Lung (tissue), 12 donors: ENCODE data around the gene IL6R. TPM values are rescaled to one million over a fixed set of nuclear protein-coding genes. Genes with fewer than 3 reads are reported as not detected.

Source experiments
- ATAC-seq: fragments of 200-7000 bp; cut with Tn5 transposase; one replicate; pipeline ENCODE4 v1.9.1; 2020; ENCODE audit warnings: moderate number of reproducible peaks; ENCODE audit not compliant: insufficient read depth, low FRiP score
- DNase-seq, 3 donors: peaks; one replicate each; pipeline ENCODE4 v3.0.0-alpha.2; 2013 to 2017
- H3K27ac ChIP-seq, 2 donors: one replicate each; pipeline ENCODE4 v1.5.1; 2013; ENCODE audit warnings: mild to moderate bottlenecking in 2 of 2, moderate library complexity in 2 of 2, control low read depth in 1 of 2, inconsistent platforms in 1 of 2, low read depth in 1 of 2, low read length in 1 of 2
- H3K27me3 ChIP-seq, 3 donors: one replicate each; pipeline ENCODE4 v1.5.1; 2013; ENCODE audit warnings: low read length in 2 of 3; ENCODE audit not compliant: control insufficient read depth in 3 of 3, insufficient read depth in 3 of 3
- H3K36me3 ChIP-seq, 4 donors: one replicate each; pipeline ENCODE4 v1.5.1; 2013; ENCODE audit warnings: low read length in 4 of 4, mild to moderate bottlenecking in 1 of 4, moderate library complexity in 1 of 4; ENCODE audit not compliant: control insufficient read depth in 4 of 4, insufficient read depth in 4 of 4
- H3K4me1 ChIP-seq, 5 donors: one replicate each; pipeline ENCODE4 v1.5.1; 2013; ENCODE audit warnings: low read length in 5 of 5, mild to moderate bottlenecking in 2 of 5, moderate library complexity in 1 of 5; ENCODE audit not compliant: control insufficient read depth in 5 of 5, insufficient read depth in 5 of 5
- H3K4me3 ChIP-seq: one replicate; pipeline ENCODE4 v1.5.1; 2013; ENCODE audit warnings: mild to moderate bottlenecking, control low read depth, moderate library complexity
- H3K9ac ChIP-seq, 2 donors: one replicate each; pipeline ENCODE4 v1.5.1; 2013; ENCODE audit warnings: low read length in 2 of 2, control low read depth in 1 of 2; ENCODE audit not compliant: insufficient read depth in 1 of 2
- H3K9me3 ChIP-seq, 4 donors: one replicate each; pipeline ENCODE4 v1.5.1; 2013; ENCODE audit warnings: low read length in 3 of 4, mild to moderate bottlenecking in 1 of 4, moderate library complexity in 1 of 4; ENCODE audit not compliant: control insufficient read depth in 4 of 4, insufficient read depth in 3 of 4
- WGBS, 2 donors: extraction: QIAGEN DNeasy Blood & Tissue Kit; methylation state at CpG; one replicate each; pipeline ENCODE4 v1.1.7; 2013; 5-methylcytosine and 5-hydroxymethylcytosine counted together
- polyA plus RNA-seq, 2 donors: library from polyadenylated mRNA; stranded (reverse); fragments of 200-250 nt; gene quantifications; one replicate each; pipeline ENCODE4 v1.2.1, GENCODE V29; 2013
- total RNA-seq, 2 donors: library from RNA; depleted of rRNA in 1 of 2; stranded (reverse); fragments of >200 nt in 1 of 2; gene quantifications; one replicate each; pipeline ENCODE4 v1.2.1, GENCODE V29; 2014 to 2021
- TF ChIP-seq, protein P1 (sequence below): IDR thresholded peaks from 2 replicates; pipeline ENCODE4 v1.5.1; 2012; ENCODE audit warnings: mild to moderate bottlenecking; ENCODE audit errors: control extremely low read depth, extremely low read depth
- donor health status: control.
- donor health status: control.
- donor health status: Bipolar disorder and iron deficiency.
- donor health status: healthy.
- donor health status: DM: yes; HTN: yes; CAD: no.

The IL6R gene
- total and polyA plus RNA-seq, 4 donors = 12.3 to 79.7 (median 32.0) TPM

DNA sequence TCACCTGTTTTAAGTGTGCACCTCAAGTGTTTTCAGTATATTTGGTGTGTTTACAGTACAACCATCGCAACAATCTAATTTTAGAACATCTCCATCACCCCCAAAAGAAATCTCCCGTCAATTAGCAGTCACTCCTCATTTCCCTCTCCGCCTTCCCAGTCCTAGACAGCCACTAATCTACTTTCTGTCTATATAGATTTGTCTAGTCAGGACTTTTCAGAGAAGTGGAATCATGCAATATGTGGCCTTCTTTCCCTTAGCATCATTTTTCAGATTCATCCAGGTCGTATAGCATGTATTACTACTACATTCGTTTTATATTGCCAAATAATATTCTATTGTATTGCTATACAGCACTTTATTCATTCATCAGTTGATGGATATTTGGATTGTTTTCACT, 98.8 kb downstream of the IL6R start:
- DNase-seq = no peak
- H3K4me1 ChIP-seq = peaks cover 0 to 14% (median 0%) of the 10 kb centered on the region in 5 donors
- peaks cover 0 to 56% (median 51%) of the 10 kb centered on the region in 3 donors for H3K27me3 ChIP-seq
- WGBS, 2 donors = 75 to 88% methylated on average over 5 of the region's 5 CpGs
- peaks cover 0 to 9% (median 0%) of the 10 kb centered on the region in 4 donors for H3K9me3 ChIP-seq
- TF ChIP-seq, protein P1, sequence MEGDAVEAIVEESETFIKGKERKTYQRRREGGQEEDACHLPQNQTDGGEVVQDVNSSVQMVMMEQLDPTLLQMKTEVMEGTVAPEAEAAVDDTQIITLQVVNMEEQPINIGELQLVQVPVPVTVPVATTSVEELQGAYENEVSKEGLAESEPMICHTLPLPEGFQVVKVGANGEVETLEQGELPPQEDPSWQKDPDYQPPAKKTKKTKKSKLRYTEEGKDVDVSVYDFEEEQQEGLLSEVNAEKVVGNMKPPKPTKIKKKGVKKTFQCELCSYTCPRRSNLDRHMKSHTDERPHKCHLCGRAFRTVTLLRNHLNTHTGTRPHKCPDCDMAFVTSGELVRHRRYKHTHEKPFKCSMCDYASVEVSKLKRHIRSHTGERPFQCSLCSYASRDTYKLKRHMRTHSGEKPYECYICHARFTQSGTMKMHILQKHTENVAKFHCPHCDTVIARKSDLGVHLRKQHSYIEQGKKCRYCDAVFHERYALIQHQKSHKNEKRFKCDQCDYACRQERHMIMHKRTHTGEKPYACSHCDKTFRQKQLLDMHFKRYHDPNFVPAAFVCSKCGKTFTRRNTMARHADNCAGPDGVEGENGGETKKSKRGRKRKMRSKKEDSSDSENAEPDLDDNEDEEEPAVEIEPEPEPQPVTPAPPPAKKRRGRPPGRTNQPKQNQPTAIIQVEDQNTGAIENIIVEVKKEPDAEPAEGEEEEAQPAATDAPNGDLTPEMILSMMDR = no peak
- no peak overlapping the region for H3K4me3 ChIP-seq
- no peaks in the 10 kb centered on the region for H3K36me3 ChIP-seq
- H3K27ac ChIP-seq = no peak overlapping the region
- no peak overlapping the region for H3K9ac ChIP-seq
- no peak for ATAC-seq

DNA sequence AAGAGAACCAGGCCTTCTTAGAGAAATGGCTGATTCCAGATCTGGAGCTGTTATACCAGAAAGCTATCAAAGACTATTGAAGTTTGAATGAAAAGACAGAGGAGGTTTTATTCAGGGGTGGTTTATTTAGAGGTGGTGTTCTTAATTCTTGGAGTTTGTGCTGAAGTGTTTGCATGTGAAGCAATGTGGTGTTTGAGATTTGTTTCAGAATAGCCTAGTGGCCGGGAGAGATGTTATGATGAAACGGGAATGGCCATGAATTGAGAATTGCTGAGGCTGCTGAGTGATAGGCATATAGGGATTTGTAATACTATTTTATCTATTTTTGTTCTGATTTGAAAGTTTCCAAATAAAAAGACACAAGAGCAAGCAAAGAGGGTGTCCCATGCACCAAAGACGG, 107.6 kb downstream of the IL6R start:
- DNase-seq (no peak), ATAC-seq (no peak)
- Histone ChIP-seq H3K4me3 (no peak overlapping the region), H3K27me3 (peaks cover 0 to 4% (median 0%) of the 10 kb centered on the region in 3 donors), H3K27ac (no peak overlapping the region), H3K36me3 (peaks cover 0 to 4% (median 0%) of the 10 kb centered on the region in 4 donors), H3K9me3 (no peaks in the 10 kb centered on the region), H3K4me1 (no peaks in the 10 kb centered on the region), H3K9ac (no peak overlapping the region)
- WGBS, 2 donors = 78 to 83% methylated on average over 3 of the region's 3 CpGs
- TF ChIP-seq, protein P1 = no peak

DNA sequence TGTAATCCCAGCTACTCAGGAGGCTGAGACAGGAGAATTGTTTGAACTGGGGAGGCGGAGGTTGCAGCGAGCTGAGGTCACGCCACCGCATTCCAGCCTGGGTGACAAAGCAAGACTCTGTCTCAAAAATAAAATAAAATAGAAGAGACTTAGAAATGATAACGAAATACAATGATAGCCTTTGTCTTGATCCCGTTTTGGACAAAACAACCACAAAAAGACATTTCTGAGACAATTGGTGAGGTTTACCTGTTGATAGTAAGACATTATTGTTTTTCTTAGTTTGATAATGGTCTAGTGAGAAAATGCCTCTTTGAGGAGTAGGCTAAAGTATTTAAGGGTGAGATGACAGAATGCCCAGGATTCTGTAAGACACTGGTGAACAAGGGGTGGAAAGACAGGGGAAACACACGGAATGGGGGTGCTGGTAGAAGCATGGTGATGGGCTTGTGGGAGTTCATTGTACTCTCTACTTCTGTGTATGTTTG, 109.0 kb downstream of the IL6R start:
- WGBS, 2 donors = 91 to 92% methylated on average over 7 of the region's 7 CpGs
- TF ChIP-seq, protein P1 = no peak

DNA sequence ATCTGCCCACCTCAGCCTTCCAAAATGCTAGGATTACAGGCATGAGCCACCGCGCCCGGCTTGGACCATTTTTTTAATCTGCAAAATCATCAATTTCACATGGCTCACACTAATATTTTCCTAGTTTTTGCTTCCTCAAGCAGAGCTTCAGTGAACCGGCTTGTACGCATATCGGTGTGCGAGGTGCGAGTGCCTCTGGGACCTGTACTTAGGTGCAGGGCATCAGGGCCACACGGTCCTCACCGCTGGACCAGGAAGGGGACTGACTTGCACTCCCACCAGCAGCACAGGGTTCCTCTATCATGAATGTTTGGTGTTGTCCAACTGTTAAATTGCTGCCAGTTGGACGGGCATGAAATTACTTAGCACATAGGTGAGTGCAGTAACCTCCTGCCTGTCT, 112.5 kb downstream of the IL6R start:
- Histone ChIP-seq H3K27me3 (no peaks in the 10 kb centered on the region), H3K9me3 (no peaks in the 10 kb centered on the region), H3K4me3 (no peak overlapping the region), H3K27ac (no peak overlapping the region), H3K9ac (no peak overlapping the region), H3K4me1 (peaks cover 0 to 16% (median 0%) of the 10 kb centered on the region in 5 donors), H3K36me3 (no peaks in the 10 kb centered on the region)
- ATAC-seq (no peak), DNase-seq (no peak)
- TF ChIP-seq, protein P1 = no peak
- WGBS, 2 donors = 96 to 97% methylated on average over 11 of the region's 11 CpGs

More for the DNA sequence above, 109.0 kb downstream of the IL6R start:
- H3K9me3 ChIP-seq = no peaks in the 10 kb centered on the region
- no peaks in the 10 kb centered on the region for H3K4me1 ChIP-seq
- no peak overlapping the region for H3K27ac ChIP-seq
- no peak for ATAC-seq
- H3K4me3 ChIP-seq = no peak overlapping the region
- no peak overlapping the region for H3K9ac ChIP-seq
- no peak for DNase-seq
- peaks cover 0 to 4% (median 0%) of the 10 kb centered on the region in 4 donors for H3K36me3 ChIP-seq
- H3K27me3 ChIP-seq = no peaks in the 10 kb centered on the region
